Left lobe of liver (tissue), 2 donors: ENCODE measurements around the gene PRDM15. TPM values are rescaled to one million over a fixed set of nuclear protein-coding genes. Genes with fewer than 3 reads are reported as not detected.

Experiments used
- ATAC-seq: fragments of 200-7000 bp; cut with Tn5 transposase; one replicate; pipeline ENCODE4 v1.9.1; 2020; ENCODE audit warnings: mild to moderate bottlenecking, moderate library complexity
- DNase-seq: peaks from one replicate; pipeline ENCODE4 v3.0.0-alpha.2; 2020; ENCODE audit warnings: low spot score
- total RNA-seq: library from RNA; stranded (reverse); gene quantifications from one replicate; pipeline ENCODE4 v1.2.1, GENCODE V29; 2021
- donor health status: DM: no; HTN: no; CAD: no; lungs with moderate emphysema.
- donor health status: DM: no; HTN: yes; CAD: no.

Gene PRDM15
- total RNA-seq, 1 donor from 2014 or later = 3.2 TPM

DNA sequence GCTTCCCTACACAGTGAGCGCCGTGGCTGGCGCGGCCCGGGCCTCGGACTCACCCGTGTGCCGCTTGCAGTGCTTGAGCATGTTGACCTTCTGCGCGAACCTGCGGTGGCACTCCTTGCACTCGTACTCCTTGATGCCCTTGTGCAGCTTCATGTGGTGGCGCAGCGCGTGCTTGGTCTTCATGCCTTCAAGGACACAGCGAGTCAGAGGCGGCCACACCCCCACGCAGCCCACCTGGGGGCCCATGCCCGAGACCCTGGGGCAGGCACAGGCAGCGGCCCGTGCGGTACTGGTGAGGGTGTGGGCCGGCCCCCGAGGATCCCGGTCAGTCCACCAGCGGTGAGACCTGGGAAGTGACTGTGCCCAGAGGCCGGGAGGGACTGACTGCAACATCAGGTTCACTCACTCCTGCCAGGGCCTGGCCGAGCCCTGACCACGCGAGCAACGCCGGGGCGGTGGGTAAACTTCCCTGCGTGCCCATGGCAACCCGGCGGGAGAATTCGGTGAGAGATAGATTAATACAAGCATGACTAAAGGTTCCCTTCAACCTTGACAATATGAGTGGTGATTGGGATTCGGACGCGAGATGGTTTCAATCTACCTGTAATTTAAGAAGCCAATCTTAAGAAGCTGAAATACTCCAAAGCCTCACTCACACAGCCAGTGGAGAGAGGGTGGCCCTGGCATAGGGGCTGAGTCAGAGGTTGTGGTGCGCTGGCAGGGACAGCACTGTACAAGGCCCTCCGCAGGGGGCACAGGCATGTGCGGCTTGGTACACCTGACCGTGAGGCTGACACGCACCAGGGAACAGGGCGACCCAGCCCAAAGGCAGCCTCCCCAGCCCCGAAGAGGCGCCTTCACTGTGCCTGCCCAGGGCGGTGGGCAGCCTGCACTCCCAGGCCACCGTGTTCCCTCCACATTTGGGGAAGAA, 63.2 kb downstream of the PRDM15 start:
- no peak for DNase-seq
- no peak for ATAC-seq

DNA sequence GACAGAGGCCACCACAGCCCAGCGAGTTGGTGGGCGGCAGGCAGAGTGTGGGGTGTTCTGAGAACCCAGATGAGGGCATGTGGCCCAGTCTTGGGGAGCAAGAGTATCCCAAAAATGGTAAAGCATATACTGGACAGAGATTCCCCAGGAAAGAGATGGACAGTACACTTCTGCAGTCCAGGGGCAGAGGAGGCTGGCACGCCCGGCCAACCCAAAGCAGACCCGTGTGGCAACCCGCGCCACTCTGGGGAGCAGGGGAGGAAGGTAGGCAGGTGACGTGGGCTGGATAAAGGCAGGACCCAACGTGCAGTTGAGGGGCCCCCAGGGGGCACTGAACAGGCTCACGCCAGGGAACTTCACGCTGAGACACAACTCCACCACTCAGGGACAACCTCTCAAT, 65.9 kb downstream of the PRDM15 start:
- DNase-seq = no peak
- ATAC-seq = no peak

DNA sequence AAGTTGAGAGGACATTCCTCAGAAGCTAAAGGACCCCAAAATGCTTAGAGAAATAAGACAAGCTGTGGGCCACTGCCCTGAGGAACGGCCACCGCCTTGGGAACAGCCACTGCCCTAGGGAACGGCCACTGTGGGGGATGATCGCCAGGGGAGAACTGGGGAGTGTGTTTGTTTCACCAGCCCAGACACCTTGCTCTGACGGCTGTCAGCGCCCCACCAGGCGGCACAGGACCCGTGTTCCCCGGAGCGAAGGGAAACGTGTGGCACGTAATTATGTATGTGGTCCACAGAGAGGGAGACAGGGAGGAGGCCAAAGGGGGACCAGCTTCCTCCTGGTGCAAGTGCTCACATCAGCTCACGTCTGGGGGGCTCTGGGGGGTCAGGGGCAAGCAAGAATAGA, 66.5 kb downstream of the PRDM15 start:
- DNase-seq (no peak), ATAC-seq (no peak)

DNA sequence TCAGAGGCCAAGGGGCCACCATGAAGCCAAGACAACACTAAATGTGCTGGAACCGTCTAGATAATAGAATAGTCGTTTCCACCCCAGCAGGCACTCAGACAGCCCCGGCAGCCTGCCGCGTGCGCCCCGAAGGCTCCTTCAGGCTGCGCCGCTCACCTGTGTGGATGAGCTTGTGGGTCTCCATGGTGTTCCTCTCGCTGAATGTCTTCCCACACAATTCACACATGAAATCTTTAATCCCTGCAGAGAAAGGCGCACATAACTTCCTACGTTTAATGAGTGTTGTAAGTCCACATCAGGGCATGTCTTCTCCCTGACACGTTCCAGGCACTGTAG, 68.6 kb downstream of the PRDM15 start:
- no peak for DNase-seq
- ATAC-seq = no peak

DNA sequence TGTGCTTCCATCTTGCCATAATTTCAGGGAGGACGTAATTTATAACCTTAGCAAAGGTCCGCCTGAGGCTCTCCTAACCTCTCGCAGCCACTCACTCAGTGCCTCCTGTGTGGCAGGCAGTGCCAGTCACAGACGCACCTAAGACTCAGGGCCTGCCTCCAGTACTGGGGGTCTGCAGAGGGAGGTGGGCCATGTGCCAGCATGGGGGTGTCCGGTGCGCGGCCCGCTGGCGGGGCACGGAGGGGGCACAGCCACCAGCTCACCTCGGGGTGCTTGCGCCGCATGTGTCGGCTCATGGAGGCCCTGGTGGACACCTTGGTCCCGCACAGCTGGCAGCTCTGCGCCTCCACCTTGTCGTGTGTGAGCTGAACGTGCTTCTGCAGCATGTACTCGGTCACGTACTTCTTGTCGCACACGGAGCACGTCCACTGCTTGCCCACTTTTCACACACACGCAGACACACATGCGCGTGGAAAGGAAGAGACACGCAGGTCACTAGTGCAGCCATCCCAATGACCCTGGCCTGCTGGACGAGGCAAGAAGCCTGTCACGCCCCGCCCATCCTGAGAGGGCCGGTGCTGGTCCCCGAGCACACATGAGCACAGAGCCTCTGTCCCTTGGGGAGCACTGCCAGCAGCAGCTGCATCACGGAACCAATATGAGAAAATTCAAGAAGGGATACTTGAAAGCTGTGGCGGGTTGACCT, 69.1 kb downstream of the PRDM15 start:
- ATAC-seq (no peak), DNase-seq (no peak)

DNA sequence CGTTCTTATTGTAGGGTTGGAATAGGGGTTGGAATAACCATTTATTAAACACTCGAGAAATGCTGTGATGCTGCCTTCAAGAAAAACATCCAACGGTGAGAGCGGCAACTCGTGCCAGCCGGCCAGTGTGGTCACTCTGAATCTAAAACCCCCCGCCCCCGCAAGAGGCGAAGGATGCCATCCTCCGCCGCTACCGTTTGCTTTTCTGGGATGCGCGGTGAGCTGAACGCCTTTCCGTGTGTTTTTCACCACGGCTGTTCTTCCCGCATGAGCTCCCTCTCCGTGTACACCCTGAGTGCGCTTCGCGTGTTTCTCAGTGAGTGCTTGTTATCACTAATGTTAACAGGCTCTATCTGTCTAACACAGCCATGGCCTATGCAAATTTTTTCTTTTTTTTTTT, 70.3 kb downstream of the PRDM15 start:
- no peak for ATAC-seq
- DNase-seq = no peak

DNA sequence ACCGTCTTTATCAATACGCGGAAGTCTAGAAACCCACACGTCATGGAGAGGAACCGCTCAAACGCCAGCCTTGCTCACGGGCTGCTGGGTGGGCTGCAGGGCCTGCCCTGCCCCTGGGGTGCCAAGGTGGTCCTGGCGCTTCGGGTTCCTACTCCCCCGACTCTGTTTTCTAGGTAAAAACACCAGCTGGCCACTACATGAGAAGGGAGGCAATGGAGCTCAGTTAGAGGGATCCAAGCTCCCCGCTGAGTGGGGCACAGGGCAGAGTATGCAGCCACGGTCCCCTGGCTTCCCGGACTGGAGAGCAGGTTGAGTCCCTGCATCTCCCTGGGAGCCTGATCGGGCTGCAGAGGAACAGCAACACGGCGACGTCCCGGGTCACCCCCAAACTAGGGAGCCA, 71.0 kb downstream of the PRDM15 start:
- ATAC-seq = no peak
- DNase-seq = no peak

DNA sequence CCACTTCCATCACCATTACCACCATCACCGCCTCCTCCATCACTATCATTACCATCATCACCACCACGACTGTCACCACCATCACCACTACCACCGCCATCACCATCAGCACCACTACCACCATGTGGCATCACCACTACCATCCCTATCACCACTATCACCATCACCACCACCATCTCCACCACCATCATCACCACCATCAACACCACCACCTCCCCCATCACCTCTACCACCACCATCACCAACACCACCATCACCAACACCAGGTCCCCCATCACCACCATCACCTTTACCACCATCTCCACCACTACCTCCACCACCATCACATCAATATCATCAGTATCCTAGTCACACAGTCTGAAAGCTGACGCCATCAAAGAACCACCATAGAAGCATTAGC, 72.4 kb downstream of the PRDM15 start:
- ATAC-seq (no peak), DNase-seq (no peak)

DNA sequence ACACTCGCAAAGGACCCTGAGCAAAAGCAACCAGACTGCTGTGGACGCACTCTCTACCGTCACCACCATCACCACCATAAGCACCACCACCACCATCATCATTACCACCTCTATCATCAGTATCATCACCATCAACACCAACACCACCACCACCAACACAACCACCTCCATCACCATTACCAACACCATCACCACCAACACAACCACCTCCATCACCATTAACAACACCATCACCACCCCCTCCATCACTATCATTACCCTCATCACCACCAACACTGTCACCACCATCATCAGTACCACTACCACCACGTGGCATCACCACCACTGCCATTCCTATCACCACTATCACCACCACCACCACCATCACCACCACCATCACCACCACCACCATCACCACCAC, 73.5 kb downstream of the PRDM15 start:
- ATAC-seq (no peak), DNase-seq (no peak)

DNA sequence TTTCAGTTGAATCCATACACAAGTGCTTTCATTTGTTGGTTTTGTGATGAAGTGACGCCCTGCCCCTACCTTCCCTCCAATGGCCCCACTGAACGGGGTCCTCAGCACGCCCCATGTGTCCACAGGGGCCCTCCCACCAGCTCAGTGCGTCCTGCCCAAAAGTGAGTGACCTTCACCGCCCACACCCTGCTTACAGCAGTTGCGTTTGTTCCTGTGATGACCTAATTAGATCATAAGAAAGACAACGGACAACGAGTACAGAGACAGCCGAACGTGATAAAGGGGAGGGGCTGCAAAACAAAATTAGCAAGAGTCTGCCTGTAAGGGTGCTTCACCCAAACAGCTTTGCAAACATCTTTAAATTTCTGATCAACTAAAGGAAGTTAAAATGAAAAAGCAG, 74.1 kb downstream of the PRDM15 start:
- DNase-seq (no peak), ATAC-seq (no peak)

DNA sequence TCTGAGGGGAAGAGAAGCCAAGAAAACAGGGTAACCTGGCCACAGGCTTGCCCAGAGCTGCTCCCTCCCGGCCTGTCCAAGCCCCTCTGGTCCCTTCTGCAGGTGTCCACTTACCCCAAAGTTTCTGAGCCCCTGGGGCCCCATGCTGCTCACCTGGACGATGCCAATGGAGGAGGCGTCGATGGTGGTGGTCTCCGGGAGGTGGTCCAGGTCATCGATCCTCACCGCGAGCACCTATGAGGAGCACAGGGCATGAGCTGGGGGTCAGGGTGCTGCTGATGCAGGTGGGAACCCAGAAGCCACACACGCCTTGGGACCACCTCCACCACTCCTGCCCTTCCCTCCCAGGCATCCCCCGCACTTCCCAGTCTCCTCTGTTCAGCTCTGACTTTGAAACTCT, 74.8 kb downstream of the PRDM15 start:
- ATAC-seq = no peak
- no peak for DNase-seq

DNA sequence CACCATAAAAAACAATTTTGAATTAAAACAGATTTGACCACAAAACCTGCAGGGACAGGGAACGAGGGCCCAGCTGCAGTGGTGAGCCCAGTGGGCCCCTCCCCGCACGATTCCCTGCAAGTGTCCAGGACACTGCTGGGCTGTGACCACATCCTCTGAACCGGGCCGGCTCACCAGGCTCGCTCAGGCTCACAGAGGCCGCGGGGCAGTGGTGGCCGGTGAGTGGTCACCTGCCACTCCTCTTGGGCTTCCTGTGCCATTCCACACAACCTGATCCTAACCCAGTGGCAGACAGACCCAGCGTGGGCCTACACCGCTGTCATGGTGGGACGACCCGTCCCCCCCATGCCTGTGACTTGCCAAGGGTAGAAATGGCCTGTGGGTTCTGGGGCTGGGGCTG, 75.8 kb downstream of the PRDM15 start:
- ATAC-seq (no peak), DNase-seq (no peak)

DNA sequence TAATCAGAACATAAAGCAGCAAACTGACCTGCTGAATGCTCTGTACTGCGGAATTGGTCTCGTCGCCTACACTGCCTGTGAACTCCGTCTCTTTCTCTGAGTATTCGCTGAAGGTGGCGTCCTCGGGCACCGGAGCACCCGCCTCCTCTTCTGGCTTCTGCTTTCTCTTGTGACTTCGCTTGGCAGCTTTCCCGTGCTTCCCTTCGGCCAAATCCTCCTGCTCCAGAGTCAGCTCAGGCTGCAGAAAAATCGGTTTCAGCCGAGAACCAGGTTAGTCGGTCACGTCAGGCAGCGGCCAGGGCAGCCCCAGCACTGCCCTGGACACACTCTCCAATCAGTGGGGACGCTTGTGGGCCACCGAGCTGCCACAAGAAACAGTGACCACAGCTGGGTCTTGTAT, 76.5 kb downstream of the PRDM15 start:
- ATAC-seq (peak; percentile 76), DNase-seq (peak; percentile 78)

DNA sequence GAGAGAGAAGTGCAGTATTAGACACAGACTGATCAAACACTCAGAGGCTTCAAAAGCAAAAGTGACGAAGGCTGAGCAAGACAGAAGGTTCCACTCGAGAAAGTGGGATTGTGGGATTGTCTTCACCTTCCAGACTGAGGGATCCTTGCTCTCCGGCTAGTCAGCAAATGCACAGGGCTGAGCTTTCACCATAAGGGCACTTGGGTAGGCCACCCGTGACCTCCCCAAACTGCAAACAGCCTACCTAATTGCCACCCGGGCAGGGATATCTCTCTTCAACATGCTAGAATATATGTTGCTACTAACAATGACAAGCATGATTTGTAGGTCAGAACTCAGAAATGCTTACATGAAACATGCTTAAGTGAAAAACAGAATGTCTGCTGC, 77.0 kb downstream of the PRDM15 start:
- DNase-seq = no peak
- ATAC-seq = peak; percentile 5

DNA sequence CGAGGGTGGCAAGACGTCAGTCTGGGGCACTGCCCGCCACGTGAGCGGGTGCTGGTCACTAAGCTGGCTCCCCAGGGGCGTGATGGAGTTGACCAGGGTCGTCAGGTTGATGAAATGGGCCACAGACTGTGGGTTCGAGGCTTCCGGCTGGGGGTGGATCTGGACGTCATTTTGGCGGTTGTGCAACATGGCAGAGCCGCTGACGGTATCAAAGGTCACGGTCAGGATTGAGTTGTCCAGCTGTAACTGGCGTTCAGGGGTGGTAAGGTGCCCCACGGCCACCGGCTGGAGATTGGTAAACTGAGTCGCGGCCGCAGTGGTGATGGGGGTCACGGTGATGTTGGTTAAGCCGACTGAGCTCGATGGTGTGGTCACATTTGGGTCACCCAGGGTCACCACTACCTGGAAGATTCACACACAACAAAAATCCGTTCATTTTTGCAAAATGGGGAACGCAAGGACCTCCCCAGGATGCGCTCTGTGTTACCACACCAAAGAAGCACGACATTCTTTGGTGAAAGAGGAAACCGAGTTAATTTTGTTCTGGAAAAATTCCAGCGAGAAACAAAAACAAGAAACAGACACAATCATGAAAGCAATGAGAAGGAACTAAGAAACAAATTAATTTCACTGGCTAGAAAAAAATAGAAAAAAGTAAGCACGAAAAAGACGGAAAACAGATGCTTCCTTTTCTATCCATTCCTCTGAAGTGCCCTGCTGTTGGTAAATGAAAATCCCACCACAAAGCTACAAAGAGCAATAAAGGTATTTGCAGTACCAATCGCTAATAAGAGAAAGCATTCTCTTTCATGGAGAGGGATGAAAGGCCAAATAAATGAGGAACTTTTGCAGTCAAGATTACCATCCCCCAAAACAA, 77.6 kb downstream of the PRDM15 start:
- peak; percentile 66 for ATAC-seq
- peak; percentile 67 for DNase-seq

DNA sequence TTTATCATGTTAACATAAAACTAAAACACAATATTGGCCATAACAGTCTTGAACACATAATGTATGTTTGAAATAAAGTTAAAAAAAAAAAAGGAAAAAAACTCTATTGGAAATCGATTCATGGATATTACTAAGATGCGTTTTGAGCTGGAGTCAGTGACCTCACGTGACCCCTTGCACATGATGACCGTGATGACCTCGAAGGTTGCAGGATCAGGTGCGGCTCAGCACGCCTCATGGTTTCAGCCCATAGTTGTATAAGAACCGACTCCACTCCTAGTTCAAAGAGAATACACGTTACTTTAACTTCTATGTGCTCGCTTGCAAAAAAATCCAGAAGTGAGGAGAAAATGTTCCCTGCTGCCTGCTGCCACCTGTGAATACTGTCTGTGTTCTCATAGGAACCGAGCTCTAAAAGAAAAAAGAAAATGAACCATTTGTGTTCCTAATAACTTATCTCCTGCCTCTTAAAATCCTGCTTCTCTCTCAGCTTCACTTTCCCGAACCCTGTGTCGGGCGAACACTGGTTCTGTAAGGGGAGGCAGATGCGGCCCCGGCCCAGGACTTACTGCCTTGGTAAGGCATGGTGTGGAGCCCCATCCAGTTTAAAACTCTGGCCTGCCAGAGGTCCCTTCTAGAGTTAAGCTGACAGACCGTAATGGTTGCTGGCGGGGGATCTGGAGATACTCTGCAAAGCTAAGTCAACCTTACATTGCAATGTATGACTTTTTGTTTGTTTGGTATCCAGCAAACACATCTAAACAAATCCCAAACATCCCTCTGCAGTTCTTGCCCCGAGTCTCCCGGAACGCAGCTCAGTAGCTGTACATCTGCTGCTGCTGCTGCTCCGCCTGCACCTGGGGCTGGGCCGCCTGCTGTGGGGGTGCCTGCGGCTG, 78.5 kb downstream of the PRDM15 start:
- ATAC-seq = peak; percentile 48
- no peak for DNase-seq

DNA sequence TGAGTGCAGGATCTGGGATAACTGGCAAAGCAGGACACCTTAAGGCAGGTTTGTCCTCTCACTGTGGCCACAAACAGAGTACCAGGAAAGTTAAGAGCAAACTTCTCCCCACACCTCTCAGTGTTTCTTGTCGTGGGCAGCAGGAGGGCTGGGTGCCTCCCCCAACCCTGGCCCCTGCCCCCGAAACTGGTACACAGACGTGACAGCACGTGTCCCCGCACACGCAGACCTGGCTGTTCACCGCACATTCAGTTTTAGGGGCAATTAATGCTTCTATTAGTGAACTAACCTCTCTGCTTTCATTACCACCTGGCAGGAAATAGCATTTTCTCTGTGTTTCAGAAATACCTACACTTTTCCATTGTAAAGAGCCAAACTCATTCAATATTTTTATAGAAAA, 79.4 kb downstream of the PRDM15 start:
- no peak for ATAC-seq
- DNase-seq = no peak

DNA sequence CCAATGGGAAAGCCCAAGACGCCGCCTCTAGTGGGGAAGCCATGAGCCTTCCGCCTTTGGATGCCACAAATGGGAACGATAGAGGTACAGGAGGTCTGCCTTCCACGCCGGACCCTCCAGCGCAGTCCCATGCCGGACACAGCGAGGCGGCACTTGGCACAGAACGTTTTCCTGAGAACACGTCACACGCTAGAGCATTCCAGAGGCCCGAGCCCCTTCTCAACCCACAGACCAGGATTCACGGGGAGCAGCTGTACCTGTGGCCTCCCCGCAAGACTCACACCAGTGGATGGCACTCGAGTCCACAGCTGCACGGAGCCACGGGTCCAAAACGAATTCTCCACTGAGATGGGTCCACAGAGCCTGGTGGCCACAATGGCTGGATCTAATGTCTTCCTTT, 80.8 kb downstream of the PRDM15 start:
- no peak for DNase-seq
- no peak for ATAC-seq

DNA sequence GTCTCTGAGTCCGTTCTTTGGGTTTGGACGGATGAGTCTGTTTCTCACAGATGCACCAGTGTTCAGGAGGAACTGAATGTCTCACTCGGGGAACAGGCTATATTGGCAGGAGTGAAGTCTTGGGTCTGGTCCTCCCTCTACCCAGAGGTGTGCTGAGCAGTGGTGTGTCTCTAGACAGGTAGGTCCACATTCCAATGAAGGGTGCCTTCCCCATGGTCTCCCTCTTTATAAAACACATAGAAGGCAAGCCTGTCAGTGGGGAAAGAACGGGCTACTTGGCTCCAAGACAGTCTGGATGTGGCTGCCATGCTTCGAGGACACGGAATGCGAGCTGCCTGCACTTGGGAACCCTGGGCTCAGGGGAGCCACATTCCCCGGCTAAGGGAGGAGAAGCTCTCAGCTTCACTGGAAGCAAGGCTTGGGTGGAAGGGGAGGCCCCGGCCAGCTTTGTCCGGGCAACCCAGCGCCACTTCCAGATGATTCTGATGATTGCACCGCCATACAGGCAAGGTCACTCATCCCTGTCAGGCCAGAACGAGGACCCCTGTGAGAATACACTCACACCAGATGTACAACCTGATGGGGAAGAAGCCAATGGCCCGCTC, 82.6 kb downstream of the PRDM15 start:
- ATAC-seq (no peak), DNase-seq (no peak)

DNA sequence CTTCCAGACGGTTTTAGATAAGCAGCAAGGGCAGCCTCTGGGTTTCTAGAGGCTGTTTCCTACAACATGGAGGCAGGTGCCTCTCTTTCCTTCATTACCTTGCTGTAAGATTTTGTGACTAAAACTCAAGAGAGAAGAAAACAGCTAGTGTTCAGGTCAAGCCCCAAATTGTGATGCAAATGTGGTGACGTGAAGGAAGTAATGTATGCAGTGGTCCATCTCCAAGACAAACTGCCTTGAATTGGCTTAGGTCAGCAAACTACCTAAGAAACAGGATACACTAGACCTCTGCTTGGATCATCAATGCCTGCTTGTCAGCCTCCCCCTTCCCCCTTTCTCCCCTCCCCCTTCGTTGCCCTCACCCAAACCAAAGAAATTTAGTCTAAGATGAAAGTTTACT, 83.4 kb downstream of the PRDM15 start:
- no peak for ATAC-seq

More for the DNA sequence above, 83.4 kb downstream of the PRDM15 start:
- no peak for DNase-seq
